Measurements from ENCODE around the gene SPIB. TPM values are rescaled to one million over a fixed set of nuclear protein-coding genes. Genes with fewer than 3 reads are reported as not detected.
"Not testable (repeated sequence)": the region's sequence is repeated elsewhere in the genome, so short reads cannot be mapped to it uniquely, and the experiment has no call there.

SPIB gene
- total RNA-seq, 4 donors from 2014 or later, result 0.66 to 3.5 (median 0.90) TPM; not detected in 1

DNA sequence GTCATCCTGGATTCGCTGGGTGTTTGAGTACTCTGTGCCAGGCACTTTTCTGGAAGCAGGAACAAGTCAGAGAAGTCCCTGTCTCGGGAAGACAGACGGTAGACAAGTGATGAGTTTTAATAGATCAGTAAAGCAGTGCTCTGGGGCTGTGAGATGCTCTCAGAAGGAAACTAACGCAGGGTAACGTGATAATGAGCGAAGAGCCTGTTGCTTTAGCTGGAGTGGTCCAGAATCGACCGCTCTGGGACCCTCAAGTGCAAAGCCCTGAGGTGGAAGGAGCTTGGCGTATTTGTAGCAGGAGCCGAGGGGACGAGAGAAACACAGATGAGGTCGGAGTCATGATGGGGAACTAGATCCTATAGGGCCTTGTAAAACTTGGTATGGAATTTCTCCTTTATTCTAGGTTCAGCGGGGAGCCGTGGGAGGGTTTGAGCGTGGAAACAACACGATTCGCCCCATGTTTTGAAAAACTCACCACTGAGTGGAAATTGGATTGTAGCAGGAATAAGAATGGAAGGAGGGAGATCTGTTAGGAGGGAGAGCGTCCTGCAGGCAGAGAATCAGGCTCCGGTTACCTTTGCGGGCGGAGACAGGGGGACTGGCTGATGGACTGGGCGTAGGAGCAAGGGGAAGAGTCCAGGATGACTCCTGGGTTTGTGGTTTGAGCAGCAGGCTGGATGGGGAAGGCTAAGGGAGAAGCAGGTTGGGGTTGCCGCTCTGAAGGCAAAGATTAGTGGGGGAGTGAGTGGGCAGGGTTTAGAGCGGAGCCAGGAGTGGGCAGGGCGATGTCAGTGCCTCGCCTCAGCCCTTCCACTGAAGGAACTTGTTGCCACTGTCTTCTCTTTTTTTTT lies 33.8 kb upstream of the SPIB start:
- Histone ChIP-seq H3K9me3 (no peaks in the 10 kb centered on the region), H3K27me3 (no peaks in the 10 kb centered on the region), H3K4me1 (peaks cover 0 to 41% (median 21%) of the 10 kb centered on the region in 4 donors), H3K4me3 (peak overlapping the region; percentile 58 to 69 (median 66)), H3K36me3 (peaks cover 0 to 52% (median under 1%) of the 10 kb centered on the region in 3 donors), H3K27ac (peak overlapping the region; percentile 82 to 92 (median 86))
- no peak for DNase-seq (ENCODE audit: low spot score in 2 of 2)
- WGBS, 2 donors, result 6 to 11% methylated on average over 25 to 26 of the region's 26 CpGs
- TF ChIP-seq POLR2A (IDR thresholded peaks at IDR 0.05) (no peak), EP300 (IDR thresholded peaks at IDR 0.05) (no peak)
- TF ChIP-seq, protein P1, sequence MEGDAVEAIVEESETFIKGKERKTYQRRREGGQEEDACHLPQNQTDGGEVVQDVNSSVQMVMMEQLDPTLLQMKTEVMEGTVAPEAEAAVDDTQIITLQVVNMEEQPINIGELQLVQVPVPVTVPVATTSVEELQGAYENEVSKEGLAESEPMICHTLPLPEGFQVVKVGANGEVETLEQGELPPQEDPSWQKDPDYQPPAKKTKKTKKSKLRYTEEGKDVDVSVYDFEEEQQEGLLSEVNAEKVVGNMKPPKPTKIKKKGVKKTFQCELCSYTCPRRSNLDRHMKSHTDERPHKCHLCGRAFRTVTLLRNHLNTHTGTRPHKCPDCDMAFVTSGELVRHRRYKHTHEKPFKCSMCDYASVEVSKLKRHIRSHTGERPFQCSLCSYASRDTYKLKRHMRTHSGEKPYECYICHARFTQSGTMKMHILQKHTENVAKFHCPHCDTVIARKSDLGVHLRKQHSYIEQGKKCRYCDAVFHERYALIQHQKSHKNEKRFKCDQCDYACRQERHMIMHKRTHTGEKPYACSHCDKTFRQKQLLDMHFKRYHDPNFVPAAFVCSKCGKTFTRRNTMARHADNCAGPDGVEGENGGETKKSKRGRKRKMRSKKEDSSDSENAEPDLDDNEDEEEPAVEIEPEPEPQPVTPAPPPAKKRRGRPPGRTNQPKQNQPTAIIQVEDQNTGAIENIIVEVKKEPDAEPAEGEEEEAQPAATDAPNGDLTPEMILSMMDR (IDR thresholded peaks at IDR 0.05), result no peak

DNA sequence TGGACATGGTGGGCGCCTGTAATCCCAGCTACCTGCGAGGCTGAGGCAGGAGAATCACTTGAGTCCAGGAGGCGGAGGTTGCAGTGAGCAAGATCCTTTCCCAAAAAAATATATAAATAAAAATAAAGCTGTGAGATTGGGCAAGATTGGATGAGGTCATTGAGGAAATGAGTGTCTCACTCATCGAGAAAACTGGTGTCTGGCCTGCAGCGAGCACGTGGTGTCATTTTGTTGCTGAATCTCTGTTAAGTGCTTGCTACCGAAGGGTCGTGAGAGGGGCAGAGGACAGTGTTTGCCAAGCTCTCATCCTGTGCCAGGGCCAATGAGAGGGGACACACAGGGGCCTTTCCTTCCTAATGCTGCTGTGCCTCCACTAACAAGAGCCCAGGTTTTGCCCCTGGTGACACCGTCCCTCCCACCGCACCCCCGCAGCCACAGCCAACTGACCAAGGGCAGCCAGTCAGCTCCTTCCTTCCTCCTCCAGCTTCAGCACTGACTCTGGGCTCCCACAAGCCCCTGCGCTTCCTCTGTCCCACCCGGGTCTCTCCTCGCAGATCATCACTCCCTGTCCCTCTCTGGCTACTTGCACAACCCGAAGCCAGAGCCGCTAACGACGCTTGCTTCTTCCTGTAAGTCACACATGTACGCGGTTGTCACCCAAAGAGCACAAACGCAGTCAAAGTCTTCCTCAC lies 31.4 kb upstream of the SPIB start:
- H3K27me3 ChIP-seq, result no peaks in the 10 kb centered on the region
- no peak overlapping the region for H3K4me3 ChIP-seq
- H3K36me3 ChIP-seq, result peaks cover 0 to 41% (median 0%) of the 10 kb centered on the region in 3 donors
- TF ChIP-seq POLR2A (IDR thresholded peaks at IDR 0.05), result no peak
- TF ChIP-seq, protein P1 (IDR thresholded peaks at IDR 0.05), result no peak
- no peak for TF ChIP-seq EP300 (IDR thresholded peaks at IDR 0.05)
- peak overlapping the region in 1 of 4 donors; percentile 28 for H3K27ac ChIP-seq
- H3K4me1 ChIP-seq, result peaks cover 0 to 24% (median 9%) of the 10 kb centered on the region in 4 donors
- no peaks in the 10 kb centered on the region for H3K9me3 ChIP-seq
- WGBS, 2 donors, result 79 to 86% methylated on average over 21 of the region's 21 CpGs
- no peak for DNase-seq (ENCODE audit: low spot score in 2 of 2)

DNA sequence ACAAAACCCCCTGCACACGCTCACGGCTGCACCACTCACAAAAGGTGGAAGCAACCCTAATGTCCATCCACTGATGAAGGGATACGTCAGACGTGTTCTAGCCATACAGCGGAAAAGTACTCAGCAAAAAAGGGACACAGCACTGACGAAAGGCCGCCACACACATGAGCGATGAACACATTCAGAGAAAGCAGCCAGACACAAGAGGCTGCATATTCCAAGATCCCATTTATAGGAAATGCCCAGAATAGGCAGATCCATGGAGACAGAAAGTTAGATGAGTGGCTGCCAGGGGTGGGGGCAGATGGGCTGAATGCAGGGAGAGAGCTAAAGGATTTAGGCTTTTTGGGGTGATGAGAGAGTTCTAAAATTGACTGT lies 30.9 kb upstream of the SPIB start:
- peaks cover 0 to 24% (median 9%) of the 10 kb centered on the region in 4 donors for H3K4me1 ChIP-seq
- whole genome bisulfite sequencing, 2 donors, result 90 to 95% methylated on average over 8 of the region's 8 CpGs
- H3K36me3 ChIP-seq, result peaks cover 0 to 41% (median 0%) of the 10 kb centered on the region in 3 donors
- TF ChIP-seq, protein P1 (IDR thresholded peaks at IDR 0.05), result no peak
- TF ChIP-seq POLR2A (IDR thresholded peaks at IDR 0.05) (no peak), EP300 (IDR thresholded peaks at IDR 0.05) (no peak)
- DNase-seq (ENCODE audit: low spot score in 2 of 2), result no peak
- no peaks in the 10 kb centered on the region for H3K27me3 ChIP-seq
- no peak overlapping the region for H3K4me3 ChIP-seq
- no peaks in the 10 kb centered on the region for H3K9me3 ChIP-seq
- no peak overlapping the region for H3K27ac ChIP-seq

DNA sequence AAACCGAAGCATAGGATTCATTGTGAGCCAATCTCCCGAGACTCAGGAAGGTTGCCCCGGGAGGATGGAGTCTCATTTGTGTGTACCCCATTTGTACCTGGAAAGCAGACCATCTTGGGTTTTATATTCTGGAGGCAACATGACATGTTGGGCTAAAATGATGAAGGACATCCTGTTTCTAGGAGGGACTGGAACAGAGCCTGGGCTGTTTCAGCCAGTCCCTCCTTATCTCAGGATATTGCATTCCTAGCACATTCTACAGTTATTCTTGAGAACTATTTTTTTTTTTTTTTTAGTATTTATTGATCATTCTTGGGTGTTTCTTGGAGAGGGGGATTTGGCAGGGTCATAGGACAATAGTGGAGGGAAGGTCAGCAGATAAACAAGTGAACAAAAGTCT lies 28.4 kb upstream of the SPIB start:
- H3K27ac ChIP-seq; H3K4me1 ChIP-seq; H3K27me3 ChIP-seq; DNase-seq (ENCODE audit: low spot score in 2 of 2); H3K4me3 ChIP-seq; H3K9me3 ChIP-seq: not testable (repeated sequence)
- 91 to 96% methylated on average over 3 of the region's 3 CpGs for WGBS, 2 donors
- peaks cover 0 to 39% (median 0%) of the 10 kb centered on the region in 3 donors for H3K36me3 ChIP-seq

DNA sequence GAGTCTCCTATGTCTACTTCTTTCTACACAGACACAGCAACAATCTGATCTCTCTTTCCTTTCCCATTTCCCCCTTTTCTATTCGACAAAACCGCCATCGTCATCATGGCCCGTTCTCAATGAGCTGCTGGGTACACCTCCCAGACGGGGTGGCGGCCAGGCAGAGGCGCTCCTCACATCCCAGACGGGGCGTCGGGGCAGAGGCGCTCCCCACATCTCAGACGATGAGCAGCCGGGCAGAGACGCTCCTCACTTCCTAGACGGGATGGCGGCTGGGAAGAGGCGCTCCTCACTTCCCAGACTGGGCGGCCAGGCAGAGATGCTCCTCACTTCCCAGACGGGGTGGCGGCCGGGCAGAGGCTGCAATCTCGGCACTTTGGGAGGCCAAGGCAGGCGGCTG lies 27.8 kb upstream of the SPIB start:
- not testable (repeated sequence) for H3K27ac ChIP-seq; H3K4me3 ChIP-seq; H3K9me3 ChIP-seq; DNase-seq (ENCODE audit: low spot score in 2 of 2); H3K27me3 ChIP-seq; H3K4me1 ChIP-seq
- H3K36me3 ChIP-seq, result peaks cover 0 to 39% (median 0%) of the 10 kb centered on the region in 3 donors
- 93 to 95% methylated on average over 19 to 21 of the region's 23 CpGs for WGBS, 2 donors

DNA sequence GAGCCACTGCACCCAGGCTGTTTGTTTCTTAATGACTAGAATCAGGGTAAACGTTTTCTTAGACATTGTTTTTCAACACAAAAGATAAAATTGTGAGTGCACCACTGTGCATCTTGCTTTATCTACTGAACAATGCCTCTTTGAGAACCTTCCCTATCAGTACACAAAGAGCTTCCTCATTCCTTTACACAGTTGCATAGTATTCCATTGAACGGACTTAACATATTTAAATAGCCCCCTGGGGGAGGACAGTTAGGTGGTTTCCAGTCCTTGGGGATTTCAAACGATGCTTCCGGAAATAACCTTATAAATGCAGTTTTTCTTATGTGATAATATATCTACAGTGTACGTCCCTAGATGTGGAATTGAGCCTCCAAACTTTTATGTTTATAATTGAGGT lies 26.0 kb upstream of the SPIB start:
- Histone ChIP-seq H3K4me3 (no peak overlapping the region), H3K27ac (no peak overlapping the region), H3K27me3 (no peaks in the 10 kb centered on the region), H3K9me3 (no peaks in the 10 kb centered on the region), H3K4me1 (no peaks in the 10 kb centered on the region), H3K36me3 (peaks cover 0 to 24% (median 0%) of the 10 kb centered on the region in 3 donors)
- WGBS, 2 donors, result 87 to 88% methylated on average over 5 of the region's 5 CpGs
- TF ChIP-seq EP300 (IDR thresholded peaks at IDR 0.05) (no peak), POLR2A (IDR thresholded peaks at IDR 0.05) (no peak)
- TF ChIP-seq, protein P1 (IDR thresholded peaks at IDR 0.05), result no peak
- no peak for DNase-seq (ENCODE audit: low spot score in 2 of 2)
